ENCODE results near the gene SIPA1. TPM values are rescaled to one million over a fixed set of nuclear protein-coding genes. Genes with fewer than 3 reads are reported as not detected.

The SIPA1 gene
- total and polyA plus RNA-seq, 2 of the 13 experiments (the other 11 are each of a cell fraction or from before 2014, with no cell fraction given), result 5.8 to 7.7 TPM

DNA sequence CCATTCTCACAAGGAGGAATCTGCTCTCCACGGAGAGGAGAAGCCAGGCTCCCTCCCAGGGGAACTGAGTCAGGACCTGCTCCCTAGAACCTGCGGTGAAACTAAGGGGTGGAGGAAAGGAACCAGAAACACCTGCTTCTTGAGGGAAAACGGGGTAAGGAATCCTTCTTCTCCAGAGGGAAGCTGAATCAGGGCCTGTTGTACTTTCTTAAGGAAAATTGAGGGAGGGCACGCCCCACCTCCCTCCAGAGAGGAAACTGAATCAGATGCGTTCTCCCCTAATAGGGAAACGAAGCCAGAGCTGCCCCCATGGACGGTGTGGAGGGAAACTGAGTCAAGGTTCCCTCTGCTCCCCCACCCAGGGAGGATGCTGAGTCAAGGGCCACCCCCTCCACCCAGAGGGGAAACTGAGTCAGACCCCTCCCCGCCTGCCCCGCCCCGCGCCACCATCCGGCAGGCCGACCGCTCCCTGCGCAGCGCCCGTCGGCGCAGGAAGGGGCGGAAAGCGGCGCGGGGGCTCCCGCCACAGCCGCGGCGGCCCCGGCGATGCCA, 24.4 kb downstream of the SIPA1 start (continued):
- TF ChIP-seq ZNF766 (CRISPR knock-in tag; IDR thresholded peaks at IDR 0.05; ENCODE audit: borderline replicate concordance), result no peak
- peak; percentile 41; the same call in 1 of the 2 replicates for TF ChIP-seq ARID2 (CRISPR knock-in tag; IDR thresholded peaks at IDR 0.05; ENCODE audit: borderline replicate concordance)
- no peak for TF ChIP-seq MIER2 (CRISPR knock-in tag; IDR thresholded peaks at IDR 0.05)
- 0 out of 2 replicates have a peak, but pooled peaks have one; percentile 42 for TF ChIP-seq ZNF17 (CRISPR knock-in tag; IDR thresholded peaks at IDR 0.05)
- TF ChIP-seq ZNF446 (CRISPR knock-in tag; IDR thresholded peaks at IDR 0.05), result no peak; the same call in 1 of the 2 replicates
- no peak; the same call in 1 of the 2 replicates for TF ChIP-seq BORCS8-MEF2B (CRISPR knock-in tag; IDR thresholded peaks at IDR 0.05)
- no peak for TF ChIP-seq ZNF761 (CRISPR knock-in tag; conservative IDR thresholded peaks at IDR 0.05)
- TF ChIP-seq ZNF580 (CRISPR knock-in tag; IDR thresholded peaks at IDR 0.05; ENCODE audit: borderline replicate concordance, low read depth), result no peak
- no peak for TF ChIP-seq KDM3A (CRISPR knock-in tag; IDR thresholded peaks at IDR 0.05; ENCODE audit: low read depth)
- TF ChIP-seq ZBTB42 (CRISPR knock-in tag; IDR thresholded peaks at IDR 0.05), result no peak
- no peak for TF ChIP-seq ZNF816 (CRISPR knock-in tag; IDR thresholded peaks at IDR 0.05; ENCODE audit: borderline replicate concordance)
- TF ChIP-seq ZNF570 (CRISPR knock-in tag; IDR thresholded peaks at IDR 0.05; ENCODE audit: borderline replicate concordance), result no peak
- TF ChIP-seq PHF8 (CRISPR knock-in tag; IDR thresholded peaks at IDR 0.05), result 0 out of 2 replicates have a peak, but pooled peaks have one; percentile 26
- TF ChIP-seq, protein P1, sequence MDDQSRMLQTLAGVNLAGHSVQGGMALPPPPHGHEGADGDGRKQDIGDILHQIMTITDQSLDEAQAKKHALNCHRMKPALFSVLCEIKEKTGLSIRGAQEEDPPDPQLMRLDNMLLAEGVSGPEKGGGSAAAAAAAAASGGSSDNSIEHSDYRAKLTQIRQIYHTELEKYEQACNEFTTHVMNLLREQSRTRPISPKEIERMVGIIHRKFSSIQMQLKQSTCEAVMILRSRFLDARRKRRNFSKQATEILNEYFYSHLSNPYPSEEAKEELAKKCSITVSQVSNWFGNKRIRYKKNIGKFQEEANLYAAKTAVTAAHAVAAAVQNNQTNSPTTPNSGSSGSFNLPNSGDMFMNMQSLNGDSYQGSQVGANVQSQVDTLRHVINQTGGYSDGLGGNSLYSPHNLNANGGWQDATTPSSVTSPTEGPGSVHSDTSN (CRISPR knock-in tag; IDR thresholded peaks at IDR 0.05; ENCODE audit: borderline replicate concordance), result no peak
- TF ChIP-seq SOX5 (CRISPR knock-in tag; IDR thresholded peaks at IDR 0.05; ENCODE audit: borderline replicate concordance), result no peak
- no peak for TF ChIP-seq DMAP1 (CRISPR knock-in tag; IDR thresholded peaks at IDR 0.05)
- TF ChIP-seq ZNF3 (CRISPR knock-in tag; IDR thresholded peaks at IDR 0.05), result no peak
- TF ChIP-seq PTBP1 (IDR thresholded peaks at IDR 0.05; ENCODE audit: low read depth, low read length, poor library complexity, severe bottlenecking), result no peak
